Bronchus fibroblast of lung (primary cell): ENCODE results near the gene BRD2. TPM values are rescaled to one million over a fixed set of nuclear protein-coding genes. Genes with fewer than 3 reads are reported as not detected.

Source experiments
- total RNA-seq: library from RNA; depleted of rRNA; stranded (reverse); fragments of >200 nt; gene quantifications from 2 replicates; pipeline ENCODE4 v1.2.3, GENCODE V29; 2015

Gene BRD2
- 85.8 and 87.9 TPM in 2 replicates for total RNA-seq

GRCh38 chr6:32968093-32968866 is at the start of gene BRD2:
Gene BRD2 (plus strand): TSS chr6:32968594. CDS start chr6:32972899, 4,305 bp downstream.

GRCh38 chr6:32940656-32941213 is 27.7 kb upstream of the BRD2 start, which contains the start of gene HLA-DMB:
Gene HLA-DMB (minus strand): TSS chr6:32941028. CDS start chr6:32940807, 221 bp downstream.

GRCh38 chr6:32952817-32953739 is 15.3 kb upstream of the BRD2 start, which contains the start of gene HLA-DMA:
Gene HLA-DMA (minus strand): TSS chr6:32953097. CDS start chr6:32953036, 61 bp downstream.

GRCh38 chr6:33008944-33009861 is 40.8 kb downstream of the BRD2 start, which contains the start of gene HLA-DOA:
Gene HLA-DOA (minus strand): TSS chr6:33009591.

Other genes with a start within 250 kb of the BRD2 start
- not detected in 2 replicates for gene HLA-DQA2, start 227.2 kb upstream of the BRD2 start, total RNA-seq
- gene HLA-DQB2, start 205.1 kb upstream of the BRD2 start, total RNA-seq = not detected in 2 replicates
- 0.30 and 0.84 TPM in 2 replicates for gene HLA-DOB, start 151.6 kb upstream of the BRD2 start, total RNA-seq
- gene TAP2, start 129.9 kb upstream of the BRD2 start, total RNA-seq = 5.4 and 7.2 TPM in 2 replicates
- 24.9 and 26.2 TPM in 2 replicates for gene PSMB8, start 124.5 kb upstream of the BRD2 start, total RNA-seq
- 16.8 and 19.0 TPM in 2 replicates for gene TAP1, start 114.9 kb upstream of the BRD2 start, total RNA-seq
- gene PSMB9, start 114.4 kb upstream of the BRD2 start, total RNA-seq = 4.2 and 4.9 TPM in 2 replicates
- not detected in 2 replicates for gene HLA-DMB, start 27.6 kb upstream of the BRD2 start, total RNA-seq
- 2.7 and 3.4 TPM in 2 replicates for gene HLA-DMA, start 15.5 kb upstream of the BRD2 start, total RNA-seq
- gene HLA-DOA, start 41.0 kb downstream of the BRD2 start, total RNA-seq = not detected in 2 replicates
- gene HLA-DPA1, start 105.1 kb downstream of the BRD2 start, total RNA-seq = 0.50 TPM in 1 of 2 replicates, not detected in the other
- 4.0 TPM in 1 of 2 replicates, not detected in the other for gene HLA-DPB1, start 107.4 kb downstream of the BRD2 start, total RNA-seq
- gene COL11A2, start 223.9 kb downstream of the BRD2 start, total RNA-seq = 0.15 and 1.2 TPM in 2 replicates
- 22.2 and 23.2 TPM in 2 replicates for gene RXRB, start 232.1 kb downstream of the BRD2 start, total RNA-seq
- gene SLC39A7, start 232.3 kb downstream of the BRD2 start, total RNA-seq = 126 and 133 TPM in 2 replicates
- 10.7 and 11.1 TPM in 2 replicates for gene HSD17B8, start 236.1 kb downstream of the BRD2 start, total RNA-seq
- 12.9 and 13.2 TPM in 2 replicates for gene RING1, start 239.9 kb downstream of the BRD2 start, total RNA-seq